Fibroblast of the conjunctiva (primary cell): Measurements from ENCODE around the gene MYL12B.

ENCODE experiments used
- DNase-seq: peaks from one replicate; pipeline ENCODE4 v3.0.0-alpha.2; 2010; ENCODE audit warnings: low read depth

MYL12B gene

DNA sequence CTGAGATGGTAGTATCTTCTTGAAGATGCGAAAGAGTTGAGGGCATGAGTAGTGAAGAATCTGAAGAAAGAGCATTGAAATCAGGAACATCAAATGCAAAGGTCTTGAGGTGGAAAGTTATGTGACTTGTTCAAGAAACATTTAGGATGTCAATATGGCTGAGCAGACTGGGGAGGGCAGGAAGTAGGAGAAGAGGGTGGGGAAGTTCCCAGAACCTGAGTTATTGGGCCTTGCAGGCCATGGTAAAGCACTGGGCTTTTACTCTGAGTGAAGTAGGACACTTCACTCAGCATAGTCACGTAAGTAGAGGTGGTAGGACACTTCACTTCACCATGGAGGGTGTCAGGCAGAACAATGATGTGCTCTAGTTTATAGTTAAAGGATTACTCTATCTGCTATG lies 26.1 kb upstream of the MYL12B start:
- no peak for DNase-seq

DNA sequence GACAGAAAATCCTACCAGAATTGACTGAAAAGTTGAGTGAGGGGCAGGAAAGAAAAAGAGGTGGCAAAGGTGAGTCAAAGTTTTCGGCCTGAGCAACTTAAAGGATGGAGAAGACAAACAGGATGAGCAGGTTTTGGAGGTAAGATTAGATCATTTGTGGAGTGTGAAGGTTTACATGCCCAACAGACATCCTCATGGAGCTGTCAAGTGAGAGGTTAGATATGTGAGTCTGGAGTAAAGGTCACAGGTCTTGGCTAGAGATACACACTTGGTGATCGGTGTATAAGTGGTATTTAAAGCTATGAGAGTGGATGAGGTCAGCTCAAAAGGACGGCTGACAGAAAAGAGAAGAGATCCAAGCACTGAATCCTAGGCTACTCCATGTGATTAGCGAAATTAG lies 25.5 kb upstream of the MYL12B start:
- DNase-seq = no peak

DNA sequence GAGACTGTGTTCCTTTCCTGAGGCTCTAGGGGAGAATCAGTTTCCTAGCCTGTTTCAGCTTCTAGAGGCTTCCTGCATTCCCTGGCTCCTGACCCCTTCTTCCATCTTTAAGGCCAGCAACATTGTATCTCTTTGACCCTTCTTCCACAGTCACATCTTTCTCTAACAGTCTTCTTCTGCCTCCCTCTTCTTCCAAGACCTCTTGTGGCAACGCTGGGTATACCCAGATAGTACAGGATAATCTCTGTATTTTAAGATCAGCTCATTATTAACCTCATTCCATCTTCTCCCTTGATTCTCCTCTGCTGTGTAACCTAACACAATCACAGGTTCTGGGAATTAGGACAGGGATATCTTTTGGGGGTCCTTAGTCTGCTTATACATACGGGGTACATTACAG lies 23.2 kb upstream of the MYL12B start:
- no peak for DNase-seq

DNA sequence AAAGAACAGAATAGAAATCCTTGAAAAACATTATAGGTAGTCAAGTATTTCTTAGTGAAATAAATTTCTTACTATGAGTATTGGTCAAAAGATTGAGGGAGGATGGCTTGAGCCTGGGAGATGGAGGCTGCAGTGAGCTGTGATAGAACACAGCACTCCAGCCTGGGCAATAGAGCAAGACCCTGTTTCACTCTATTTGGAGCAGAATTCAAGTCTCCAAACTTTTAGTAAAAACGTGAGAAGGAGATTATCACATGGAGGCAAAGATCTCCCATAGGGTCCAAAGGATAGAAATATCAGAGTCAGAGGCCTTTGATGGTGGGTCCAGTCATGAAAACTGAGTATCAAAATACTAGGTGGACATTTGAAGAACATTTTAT lies 16.8 kb upstream of the MYL12B start:
- no peak for DNase-seq

DNA sequence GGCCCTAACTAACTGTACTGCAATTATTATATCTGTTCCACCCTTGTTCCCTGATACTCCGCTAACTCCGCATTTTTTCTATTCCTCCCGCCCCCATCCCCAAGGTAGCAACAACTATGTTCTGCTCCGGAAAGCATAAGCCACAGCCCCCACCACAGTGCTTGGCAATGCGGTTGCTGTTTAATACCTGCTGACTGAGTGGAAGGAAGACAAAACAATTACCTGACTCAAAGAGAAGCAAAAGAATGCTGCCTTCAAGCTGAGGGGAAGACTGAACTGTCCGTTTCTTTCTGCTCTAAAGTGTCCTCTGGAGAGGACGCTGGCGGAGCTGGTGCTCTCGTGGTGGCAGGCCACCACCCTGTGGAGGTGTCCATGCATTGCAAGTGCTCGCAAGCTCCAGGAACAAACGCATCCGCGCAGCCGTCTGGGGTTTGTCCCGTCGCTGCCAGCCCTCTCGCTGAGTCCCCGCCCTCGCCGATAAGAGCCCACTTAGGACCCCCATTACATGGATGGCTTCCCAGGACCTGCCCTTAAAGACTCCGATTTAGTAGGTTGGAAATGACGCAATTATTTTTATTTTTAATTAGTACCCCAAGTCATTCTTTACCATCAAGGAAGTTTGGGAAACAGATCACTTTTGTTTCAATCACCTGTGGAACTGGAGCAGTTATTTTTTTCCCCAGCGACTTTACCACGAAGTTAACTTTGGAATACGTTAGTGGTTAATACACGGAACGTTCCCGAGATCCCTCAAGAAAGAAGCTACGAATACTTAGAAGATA lies 15.9 kb upstream of the MYL12B start:
- peak; percentile 84 for DNase-seq

DNA sequence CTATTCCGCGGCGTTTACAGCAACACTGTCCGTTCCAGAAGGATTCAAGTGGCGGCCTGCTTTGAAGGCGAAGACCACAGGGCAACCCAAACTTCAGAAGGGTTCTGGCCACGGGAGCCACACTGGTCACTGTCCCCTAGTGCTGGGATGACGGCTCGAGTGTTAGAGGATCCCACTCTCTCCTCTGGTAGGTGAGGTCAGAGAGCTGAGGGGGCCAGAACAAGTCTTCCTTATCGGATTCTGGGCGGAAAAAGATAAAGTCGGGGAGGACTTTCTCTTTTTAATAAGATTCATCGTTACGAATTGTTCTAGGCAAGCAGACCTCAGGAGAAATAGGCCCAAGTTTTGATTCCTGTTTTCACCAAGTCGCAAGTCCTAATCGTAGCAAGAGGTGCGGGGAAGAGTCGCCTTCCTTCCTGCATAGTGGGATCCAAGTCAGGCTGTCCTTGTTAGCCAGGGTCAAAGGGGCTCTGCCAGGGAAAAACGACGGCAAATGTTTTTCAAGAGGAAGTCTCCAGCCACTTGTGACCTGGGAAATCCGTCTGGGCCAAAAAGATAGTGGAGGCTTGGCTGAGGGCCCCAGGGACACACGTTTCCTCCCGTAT lies 15.2 kb upstream of the MYL12B start:
- no peak for DNase-seq

DNA sequence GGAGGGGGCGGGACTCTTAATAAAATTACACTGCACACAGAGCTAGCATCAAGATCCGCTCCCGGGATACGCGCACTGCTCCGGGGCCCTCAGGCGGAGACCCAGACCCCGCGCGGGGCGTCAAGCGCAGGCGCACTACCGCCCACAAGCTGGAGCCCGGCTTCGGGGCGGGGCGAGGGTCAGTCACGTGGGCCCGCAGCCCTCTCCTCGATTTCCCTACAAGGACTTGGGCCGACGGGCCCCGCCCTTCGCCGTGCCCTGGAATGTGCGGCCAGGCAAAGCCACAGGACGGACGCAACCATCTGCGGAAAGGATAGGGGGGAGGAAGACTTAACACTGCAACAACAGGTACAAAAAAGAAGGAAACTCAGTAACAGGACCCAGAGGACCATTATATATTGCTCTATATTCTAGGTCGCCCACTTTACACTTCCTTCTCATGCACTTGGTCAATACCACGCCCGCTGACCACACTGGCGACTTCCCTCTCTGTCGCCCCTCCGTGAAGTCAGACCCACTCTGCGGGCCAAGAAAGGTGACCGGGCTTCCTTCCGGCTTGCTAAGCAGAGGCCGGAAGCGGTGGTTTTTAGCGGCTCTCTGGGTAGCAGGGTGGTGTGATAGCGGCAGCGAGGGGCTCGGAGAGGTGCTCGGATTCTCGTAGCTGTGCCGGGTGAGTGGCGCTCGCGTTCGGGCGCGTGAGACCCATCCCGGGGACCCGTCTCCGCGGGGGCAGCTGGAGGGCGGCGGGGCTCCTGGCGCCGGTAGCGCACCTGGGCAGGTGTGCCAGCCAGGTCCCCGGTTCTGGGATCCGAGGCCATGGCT lies 14.5 kb upstream of the MYL12B start, which contains the start of gene MYL12A:
Gene MYL12A, plus strand, starts transcription at position 562 of the 822 bp plus-strand sequence. CDS start 5,447 bp downstream, outside the sequence.
- DNase-seq = peak; percentile 98

DNA sequence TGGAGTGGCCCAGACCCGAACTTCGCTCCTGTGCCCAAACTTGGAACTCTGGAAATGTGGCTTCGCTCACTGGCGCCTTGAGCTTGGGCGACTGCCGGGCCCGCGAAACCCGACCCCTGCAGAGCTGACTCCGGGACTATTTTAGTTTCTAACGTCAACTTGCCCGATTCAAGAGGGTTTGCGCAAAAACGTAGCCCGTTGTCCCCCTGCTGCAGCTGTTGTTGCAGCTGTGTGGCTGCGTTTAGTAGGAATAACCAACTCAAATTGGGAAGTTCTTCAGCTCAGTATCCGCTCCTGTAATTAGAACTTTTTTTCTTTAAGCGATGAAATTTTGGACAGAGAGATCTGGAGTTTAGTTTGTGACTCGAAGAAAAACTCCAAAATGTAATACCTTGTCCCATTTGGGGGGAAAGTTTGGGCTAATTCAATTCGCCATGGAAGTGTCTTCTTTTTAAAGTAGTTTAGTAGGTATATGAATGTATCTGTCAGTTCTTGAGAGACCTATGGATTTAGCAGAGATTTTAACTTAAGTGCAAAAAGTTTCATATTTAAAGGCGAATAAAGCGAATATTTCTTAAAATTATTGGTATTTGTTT lies 13.8 kb upstream of the MYL12B start:
- no peak for DNase-seq

DNA sequence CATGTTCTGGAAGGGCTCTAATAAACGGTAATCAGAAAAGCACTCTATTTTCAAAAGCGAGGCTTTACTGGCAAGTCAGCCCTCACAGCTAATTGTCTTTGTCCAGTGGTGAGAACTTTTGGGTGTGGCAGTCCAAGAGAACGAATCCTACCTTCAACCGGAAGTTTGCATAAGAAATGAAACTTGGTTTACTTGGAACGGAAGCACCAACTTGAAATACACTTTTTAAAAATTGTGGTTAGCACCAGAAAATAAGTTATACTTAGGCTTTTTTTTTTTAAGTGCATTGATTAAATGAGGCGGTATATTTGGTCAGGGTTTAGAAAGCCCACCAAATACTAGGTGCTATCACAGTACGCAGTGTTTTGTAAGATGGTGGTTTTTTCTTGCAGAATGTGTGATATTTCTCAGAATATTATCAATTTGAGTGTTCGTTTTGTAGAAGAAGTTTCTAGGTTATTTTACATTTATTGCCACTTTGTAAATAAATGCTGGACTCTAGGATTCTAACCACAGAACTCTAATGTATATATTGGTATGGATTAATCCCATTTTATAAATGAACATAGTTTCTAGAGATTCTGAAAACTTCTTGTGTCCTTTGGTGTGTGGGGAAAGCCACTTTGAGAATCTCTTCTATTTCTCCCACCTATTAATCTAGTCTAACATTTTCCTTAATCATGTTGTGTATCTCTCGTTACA lies 13.1 kb upstream of the MYL12B start:
- DNase-seq = no peak

DNA sequence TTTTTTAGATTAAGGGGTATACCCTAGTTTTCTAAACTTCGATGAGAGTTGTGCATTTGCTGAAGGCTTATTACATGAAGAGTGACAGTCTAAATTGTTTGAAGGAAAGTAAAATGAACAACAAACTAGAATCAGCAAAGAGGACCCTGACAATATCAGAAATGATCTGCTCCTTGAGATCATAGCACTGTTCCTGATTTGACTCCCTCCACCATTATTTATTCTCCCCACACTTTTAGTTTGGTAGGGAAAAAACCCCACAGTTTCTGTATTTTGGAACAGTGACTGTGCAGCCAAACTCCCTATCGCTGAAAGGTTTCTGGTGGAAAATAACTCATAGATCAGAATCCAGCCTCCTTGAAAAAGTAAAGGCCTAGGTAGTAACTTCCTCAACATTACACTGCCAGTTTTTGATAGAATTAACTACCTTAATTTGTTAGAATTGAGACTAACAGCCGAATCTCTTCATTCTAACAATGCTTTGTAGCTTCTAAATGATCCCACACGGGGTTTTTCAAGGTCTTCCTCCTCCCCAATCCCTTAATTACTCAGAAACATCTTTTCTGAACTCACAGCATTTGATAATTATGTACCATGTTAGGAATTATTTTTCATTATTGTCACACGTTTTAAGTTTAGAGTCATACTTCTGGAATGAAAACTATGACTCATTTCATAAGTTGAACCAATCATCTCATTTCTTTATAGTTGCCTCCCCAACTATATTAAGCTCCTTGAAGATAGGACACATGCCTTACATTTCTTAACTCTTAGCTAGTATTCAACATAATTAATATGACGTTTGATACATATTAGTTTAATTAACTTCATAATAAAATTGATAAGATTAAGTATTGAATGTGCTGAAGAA lies 11.5 kb upstream of the MYL12B start:
- no peak for DNase-seq

DNA sequence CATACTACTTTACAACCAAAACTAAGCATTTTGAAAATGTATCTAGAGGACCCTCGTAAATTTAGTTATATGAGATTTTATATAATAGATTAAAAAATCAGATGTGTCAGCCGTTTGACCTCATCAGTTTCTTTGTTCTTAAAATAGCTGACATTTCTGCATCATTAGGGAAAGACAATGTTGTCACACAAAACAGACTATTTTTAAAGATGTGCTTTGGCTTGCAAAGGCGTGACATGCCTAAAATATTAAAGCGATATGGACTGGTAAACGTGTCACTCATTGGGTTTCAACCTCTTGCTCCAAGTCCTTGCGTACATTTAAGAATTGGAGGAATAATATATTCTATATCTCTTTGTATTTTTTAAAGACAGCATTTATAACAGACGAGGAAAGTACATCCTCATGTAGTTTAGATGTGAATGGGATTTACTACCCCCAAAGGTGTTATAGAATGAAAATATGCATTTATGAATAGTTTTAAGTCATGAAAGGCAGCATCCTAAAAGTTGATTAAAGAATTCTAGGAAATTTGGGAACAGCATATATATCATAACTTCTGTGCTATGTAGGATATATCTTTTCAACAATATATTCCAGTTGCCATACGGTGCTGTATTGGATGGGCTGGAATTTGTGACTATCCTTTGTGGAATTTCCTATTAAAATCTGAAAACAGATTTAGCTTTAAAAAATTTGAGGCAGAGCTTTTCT lies 10.5 kb upstream of the MYL12B start:
- no peak for DNase-seq

DNA sequence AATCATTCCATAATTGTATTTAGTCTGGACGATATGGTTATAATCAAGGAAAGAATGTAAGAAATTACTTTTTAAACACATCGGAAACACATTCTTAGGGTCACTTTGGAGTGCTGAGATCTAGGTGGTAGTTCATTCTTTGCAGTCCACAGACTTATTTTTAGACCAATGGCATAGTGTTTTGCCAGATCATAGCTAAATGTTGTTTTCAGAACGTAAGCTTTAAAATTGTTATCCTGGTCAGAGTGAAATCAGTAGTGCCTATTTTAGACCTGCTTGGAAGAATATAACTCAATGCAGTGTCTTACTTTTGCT lies 10.0 kb upstream of the MYL12B start:
- DNase-seq = no peak

DNA sequence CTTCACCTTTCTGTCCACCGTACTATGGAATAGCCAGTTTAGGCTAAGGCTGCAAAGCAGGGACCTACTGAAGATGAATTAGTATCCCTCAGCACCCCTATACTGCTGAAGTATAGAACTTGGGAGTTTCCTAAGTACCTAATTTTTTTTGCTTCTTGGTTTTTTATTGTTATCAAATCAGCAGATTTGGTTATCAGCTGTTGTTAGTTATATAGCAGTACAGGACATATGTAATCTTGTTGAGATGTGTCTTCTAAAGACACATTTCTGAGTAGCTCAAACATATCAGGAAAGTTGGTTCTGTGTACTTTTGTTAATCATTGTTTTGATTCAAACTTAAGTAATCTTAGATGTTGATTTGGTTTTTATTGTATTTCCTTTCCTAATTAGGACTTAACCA lies 9.1 kb upstream of the MYL12B start:
- no peak for DNase-seq

DNA sequence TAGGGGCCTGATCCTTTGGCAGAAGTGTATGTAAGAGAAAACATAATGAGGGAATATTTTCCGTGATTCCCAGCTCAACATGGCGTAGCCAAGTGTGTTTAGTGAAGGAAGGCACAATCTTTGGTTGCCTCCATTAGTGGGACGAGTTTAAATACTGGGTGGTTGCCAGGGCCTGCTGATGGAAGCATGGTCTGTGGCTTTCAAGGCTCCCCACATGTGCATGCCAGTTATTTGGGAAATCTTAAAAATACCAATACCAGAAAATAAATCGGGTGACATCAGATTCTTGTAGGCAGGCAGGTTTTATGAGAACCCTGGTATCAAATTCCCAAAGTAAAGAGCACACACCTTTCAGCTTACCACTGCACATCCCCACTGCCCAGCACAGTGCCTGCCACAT lies 7.2 kb upstream of the MYL12B start:
- DNase-seq = no peak

DNA sequence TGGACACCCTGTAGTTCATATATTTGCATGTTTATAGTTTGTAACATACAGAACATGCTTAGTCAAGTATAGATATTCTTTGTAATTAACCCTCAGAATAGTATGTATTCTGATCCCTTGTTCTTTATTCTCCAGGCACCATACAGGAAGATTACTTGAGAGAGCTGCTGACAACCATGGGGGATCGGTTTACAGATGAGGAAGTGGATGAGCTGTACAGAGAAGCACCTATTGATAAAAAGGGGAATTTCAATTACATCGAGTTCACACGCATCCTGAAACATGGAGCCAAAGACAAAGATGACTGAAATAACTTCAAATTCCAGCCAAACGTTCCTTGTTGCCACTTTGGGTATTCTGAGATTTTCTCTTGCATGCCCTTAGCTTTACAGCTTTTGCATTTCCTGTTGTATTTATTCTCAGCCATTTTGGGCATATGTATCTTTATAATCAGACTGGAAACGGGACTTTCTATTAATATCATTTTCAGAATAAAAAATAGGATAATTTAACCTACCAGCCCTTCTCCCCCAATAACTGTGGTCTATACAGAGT lies 6.2 kb upstream of the MYL12B start:
- DNase-seq = no peak

DNA sequence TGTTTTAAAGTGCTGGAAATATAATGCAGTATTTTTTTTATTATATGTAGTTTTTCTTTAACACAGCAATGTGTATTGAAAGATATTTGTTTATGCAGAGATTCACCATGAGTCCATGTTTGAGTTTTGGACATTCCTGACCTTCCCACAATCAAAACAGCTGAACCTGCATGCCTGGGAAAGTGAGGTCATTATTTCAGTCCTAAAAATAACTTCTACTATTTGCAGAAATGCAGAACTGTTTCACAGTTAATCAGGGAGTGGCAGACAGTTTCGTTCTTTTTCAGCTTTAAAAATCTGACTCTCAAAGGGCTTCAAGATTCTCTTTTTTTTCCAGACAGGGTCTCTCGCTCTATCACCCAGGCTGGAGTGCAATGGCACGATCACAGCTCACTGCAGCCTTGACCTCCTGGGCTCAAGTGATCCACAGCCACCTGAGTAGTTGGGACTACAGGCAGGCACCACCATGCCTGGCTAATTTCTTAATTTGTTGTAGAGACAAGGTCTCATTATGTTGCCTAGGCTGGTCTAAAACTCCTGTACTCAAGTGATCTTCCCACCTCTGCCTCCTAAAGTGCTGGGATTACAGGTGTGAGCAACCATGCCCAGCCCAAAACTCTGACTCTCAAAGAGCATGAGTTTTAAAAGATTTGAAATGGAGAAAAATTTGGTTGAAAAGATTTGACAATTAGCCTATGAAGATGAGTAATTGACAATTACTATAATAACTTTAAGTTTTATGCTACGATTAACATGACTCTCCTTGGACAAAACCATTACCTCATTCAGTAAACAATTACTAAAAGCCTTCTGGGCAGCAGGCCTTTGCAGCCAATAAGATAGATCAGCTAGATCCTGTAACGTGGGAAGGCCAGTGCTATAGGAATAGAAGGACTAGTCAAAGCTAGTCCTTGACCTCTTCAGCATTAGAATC lies 5.0 kb upstream of the MYL12B start:
- DNase-seq = no peak

DNA sequence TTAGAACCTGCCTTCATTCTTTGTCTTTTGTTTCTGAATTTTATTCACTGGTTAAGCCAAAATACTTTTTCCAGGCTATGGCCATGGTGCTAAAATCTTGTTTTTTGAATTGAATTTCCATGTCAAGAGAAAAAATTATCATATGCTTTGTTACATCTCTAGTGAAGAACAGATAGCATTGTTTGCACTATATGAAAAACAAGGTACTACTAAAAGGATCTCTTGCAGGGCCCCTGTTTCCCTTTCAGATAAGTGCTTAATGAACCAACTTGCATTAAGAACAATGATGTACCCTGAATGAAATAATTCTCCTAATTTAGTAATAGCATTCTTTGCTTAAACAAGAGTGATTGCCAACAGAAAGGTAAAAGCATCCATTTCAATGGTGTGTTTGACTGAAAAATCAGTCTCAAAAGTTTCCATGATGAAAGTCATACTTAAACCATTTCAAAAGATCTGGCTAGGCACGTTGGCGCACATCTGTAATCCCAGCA lies 4.3 kb upstream of the MYL12B start:
- DNase-seq = no peak

DNA sequence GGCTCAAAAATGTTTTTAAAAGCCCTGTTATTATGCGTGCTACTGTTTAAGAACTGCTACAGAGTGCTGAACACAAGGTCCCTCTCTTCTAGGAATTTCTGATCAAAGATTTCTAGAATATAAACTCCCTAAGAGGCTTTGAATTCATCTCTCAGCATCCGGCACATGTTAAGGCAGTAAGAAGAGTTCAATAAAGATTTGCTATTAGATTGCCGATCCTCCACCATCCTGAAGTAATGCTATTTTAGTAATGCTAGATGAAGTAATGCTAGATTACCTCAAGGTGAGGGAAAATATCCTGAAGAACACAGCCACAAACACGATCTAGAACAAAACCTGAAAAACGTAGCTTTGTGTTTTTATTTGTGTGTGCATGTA lies 949 bp upstream of the MYL12B start:
- no peak for DNase-seq
